K562 (cell line): ENCODE data around the gene TFF2. TPM values are rescaled to one million over a fixed set of nuclear protein-coding genes. Genes with fewer than 3 reads are reported as not detected.

Experiments used
- ATAC-seq: fragments of 200-7000 bp; cut with Tn5 transposase; 3 replicates; pipeline ENCODE4 v1.9.1; 2020; ENCODE audit warnings: moderate library complexity
- BruUV-seq: library from RNA; stranded (reverse); fragments of 400-500 nt; replicated peaks from 2 replicates; lab custom pipeline; 2021; lab: Mats Ljungman, UMichigan
- CTCF ChIA-PET: fragments of 300-600 bp; formaldehyde crosslinking; extraction: SDS; loops from one replicate; lab custom pipeline; 2021; ENCODE audit warnings: low intra/inter-chr PET ratio; lab: Yijun Ruan, JAX
- POLR2A ChIA-PET: fragments of 300-600, 350-650 bp; sonication (Branson Sonifier 250); formaldehyde crosslinking; extraction: SDS; loops from one replicate; lab custom pipeline; 2021; ENCODE audit warnings: antibody characterized with exemption, inconsistent platforms; lab: Yijun Ruan, JAX
- DNase-seq, 4 experiments: peaks; one replicate each; pipeline versions ENCODE4 v3.0.0 to v3.0.0-alpha.2; 2011 to 2018; ENCODE audit warnings: low spot score in 3 of 4, mixed read lengths in 3 of 4; ENCODE audit errors: extremely low read depth in 1 of 4
- FAIRE-seq: peaks from 2 replicates; lab custom pipeline; 2011; peaks lifted over from hg19 to GRCh38; lab: Jason Lieb, UNC
- H2AFZ ChIP-seq: 2 replicates; pipeline ENCODE4 v1.6.0; 2011; ENCODE audit warnings: low read depth, low read length, control low read depth, inconsistent platforms
- H3K27ac ChIP-seq: fragments of 200-600 bp; 3 replicates; pipeline ENCODE4 v1.8.0; 2011; ENCODE audit warnings: low read depth, mild to moderate bottlenecking, control low read depth, inconsistent platforms, low read length, moderate library complexity, mixed read lengths; ENCODE audit errors: extremely low read depth
- H3K27me3 ChIP-seq, 2 experiments: fragments of 300-600 bp in 1 of 2; 2 replicates in 1 of 2; 3 replicates in 1 of 2; pipeline versions ENCODE4 v1.6.0 to v1.8.0; 2011; ENCODE audit warnings: inconsistent platforms in 2 of 2, low read length in 2 of 2, mild to moderate bottlenecking in 1 of 2, mixed read lengths in 1 of 2, moderate library complexity in 1 of 2; ENCODE audit not compliant: control insufficient read depth in 2 of 2, insufficient read depth in 2 of 2
- H3K36me3 ChIP-seq: fragments of 300-600 bp; 3 replicates; pipeline ENCODE4 v1.8.0; 2011; ENCODE audit warnings: mild to moderate bottlenecking, low read length, inconsistent platforms; ENCODE audit not compliant: control insufficient read depth, insufficient read depth
- H3K4me1 ChIP-seq, 2 experiments: fragments of 200-600 bp in 1 of 2; replicated peaks in 1 of 2; 2 replicates in 1 of 2; 3 replicates in 1 of 2; pipeline versions ENCODE4 v1.5.1 to v1.8.0; 2011; ENCODE audit warnings: inconsistent platforms in 2 of 2, low read length in 2 of 2, mild to moderate bottlenecking in 1 of 2, mixed read lengths in 1 of 2, moderate library complexity in 1 of 2; ENCODE audit not compliant: control insufficient read depth in 2 of 2, insufficient read depth in 2 of 2
- H3K4me2 ChIP-seq: 2 replicates; pipeline ENCODE4 v1.6.1; 2011; ENCODE audit warnings: low read length, control low read depth, inconsistent platforms, mixed read lengths; ENCODE audit not compliant: insufficient read depth
- H3K4me3 ChIP-seq: fragments of 200-600 bp; sonication (generic), shearing (Covaris generic); 2 replicates; pipeline ENCODE4 v1.5.1; 2016; ENCODE audit warnings: control low read depth, inconsistent platforms
- H3K79me2 ChIP-seq: fragments of 200-600 bp; 3 replicates; pipeline ENCODE4 v1.8.0; 2011; ENCODE audit warnings: low read length, inconsistent platforms; ENCODE audit not compliant: control insufficient read depth, insufficient read depth
- H3K9ac ChIP-seq, 2 experiments: 2 replicates each; pipeline versions ENCODE4 v1.6.0 to v1.6.1; 2011; ENCODE audit warnings: low read depth in 2 of 2, low read length in 2 of 2, control low read depth in 1 of 2, inconsistent platforms in 1 of 2, mild to moderate bottlenecking in 1 of 2, mixed read lengths in 1 of 2; ENCODE audit not compliant: insufficient read depth in 1 of 2
- H3K9me1 ChIP-seq: one replicate; pipeline ENCODE4 v1.6.0; 2011; ENCODE audit warnings: inconsistent platforms, mild to moderate bottlenecking, low read length, moderate library complexity; ENCODE audit not compliant: control insufficient read depth, insufficient read depth
- H3K9me3 ChIP-seq: replicated peaks from 2 replicates; pipeline ENCODE4 v1.5.1; 2011; ENCODE audit warnings: low read depth, low read length, inconsistent platforms; ENCODE audit not compliant: control insufficient read depth, insufficient read depth
- H4K20me1 ChIP-seq: replicated peaks from 2 replicates; pipeline ENCODE4 v1.6.1; 2011; ENCODE audit warnings: low read length, inconsistent platforms, mixed read lengths; ENCODE audit not compliant: control insufficient read depth, insufficient read depth
- CEBPG ChIP-seq, 3 experiments: fragments of 200-800 bp in 1 of 3; sonication (Bioruptor generic) in 1 of 3; sonication (generic) in 1 of 3; formaldehyde crosslinking in 1 of 3; IDR thresholded peaks in 2 of 3; conservative IDR thresholded peaks in 1 of 3; 2 replicates each; pipeline versions ENCODE4 v1.6.1 to v1.8.0; 2016 to 2022; ENCODE audit warnings: missing compliant biosample characterization in 2 of 3, missing genetic modification characterization in 2 of 3, mild to moderate bottlenecking in 1 of 3, missing genetic modification reagents in 1 of 3
- CHAMP1 ChIP-seq: fragments of 450-650 bp; IDR thresholded peaks from 2 replicates; pipeline ENCODE4 v1.6.1; 2016; ENCODE audit warnings: mild to moderate bottlenecking
- FOXJ2 ChIP-seq: fragments of 200-800 bp; sonication (Bioruptor generic); IDR thresholded peaks from 2 replicates; pipeline ENCODE4 v1.6.1; 2016; ENCODE audit warnings: missing genetic modification characterization, missing compliant biosample characterization
- NR2C1 ChIP-seq, 2 experiments: fragments of 450-650 bp; IDR thresholded peaks; 2 replicates each; pipeline ENCODE4 v1.6.1; 2017; ENCODE audit warnings: mild to moderate bottlenecking in 2 of 2, antibody characterized with exemption in 1 of 2, inconsistent platforms in 1 of 2, missing compliant biosample characterization in 1 of 2, missing genetic modification characterization in 1 of 2
- ZNF445 ChIP-seq: fragments of 250-450 bp; sonication (Bioruptor Pico); IDR thresholded peaks from 2 replicates; pipeline ENCODE4 v1.4.0; 2020; ENCODE audit warnings: low read depth, mild to moderate bottlenecking, moderate library complexity
- WGBS: fragments of 100-300 bp; shearing (Covaris generic); methylation state at CpG from one replicate; pipeline ENCODE4 v1.1.6; 2016; ENCODE audit warnings: low coverage, mixed read lengths; ENCODE audit not compliant: insufficient coverage; ENCODE audit errors: missing lambda C conversion rate; 5-methylcytosine and 5-hydroxymethylcytosine counted together
- in situ Hi-C: fragments of 300-500 bp; cut with MboI; formaldehyde crosslinking; loops from 4 replicates; pipeline ENCODE4 v1.15.0; 2018; ENCODE audit warnings: inconsistent platforms, mixed read lengths
- intact Hi-C: fragments of 100-400 bp; cut with micrococcal nuclease; formaldehyde crosslinking; loops from 2 replicates; pipeline ENCODE4 v1.14.2; 2022
- polyA plus RNA-seq, 8 experiments: library from polyadenylated mRNA; depleted of rRNA in 4 of 8; stranded (reverse) in 5 of 8; unstranded in 3 of 8; fragments of >200 nt; fragmentation: Nextera tagmentation in 2 of 8; fragmentation: Illumina TruSeq in 1 of 8; extraction: Ambion mirVana in 2 of 8; extraction: Trizol in 1 of 8; gene quantifications; 2 replicates each; pipeline versions ENCODE4 v1.2.1 to v1.2.3, GENCODE V29; 2011 to 2014; ENCODE audit warnings: inconsistent platforms in 1 of 8, missing spikeins in 1 of 8
- total RNA-seq, 7 experiments: library from RNA; depleted of rRNA in 6 of 7; stranded (reverse); fragments of >200 nt in 6 of 7; fragmentation: Illumina TruSeq in 2 of 7; extraction: Trizol in 2 of 7; gene quantifications; 2 replicates each; pipeline versions ENCODE4 v1.2.1 to v1.2.3, GENCODE V29; 2011 to 2021; ENCODE audit warnings: low replicate concordance in 1 of 7

Gene TFF2
- total and polyA plus RNA-seq, 9 of the 15 experiments (the other 6 are each of a cell fraction or from before 2014, with no cell fraction given) = not detected

GRCh38 chr21:42343963-42344510, 6.8 kb downstream of the TFF2 start (continued):
- no peak for TF ChIP-seq CEBPG (CRISPR knock-in tag; IDR thresholded peaks at IDR 0.05)
- TF ChIP-seq CEBPG (tag; conservative IDR thresholded peaks at IDR 0.05 in 1 of 2, IDR thresholded peaks at IDR 0.05 in 1 of 2) = no peak
- TF ChIP-seq, all 486 proteins: peak for 0

- Histone ChIP-seq H3K27me3 (peaks cover 32 to 68% of the 10 kb centered on the region in 2 experiments), H3K9me3 (no peaks in the 10 kb centered on the region), H3K4me2 (no peak overlapping the region), H3K79me2 (no peaks in the 10 kb centered on the region), H3K4me3 (no peak overlapping the region), H3K9ac (no peak overlapping the region), H4K20me1 (no peaks in the 10 kb centered on the region), H3K4me1 (peaks cover 0 to 4% of the 10 kb centered on the region in 2 experiments; a peak in 1 of 5 replicates), H3K9me1 (no peaks in the 10 kb centered on the region), H3K27ac (no peak overlapping the region), H2AFZ (no peak overlapping the region), H3K36me3 (no peaks in the 10 kb centered on the region)
- ATAC-seq (no peak), DNase-seq (no peak), FAIRE-seq (no peak)
- intact Hi-C loops (no loop called here), in situ Hi-C loops (no loop called here)
- ChIA-PET POLR2A (no interaction called here), CTCF (no interaction called here)
- no TSS peak for BruUV-seq
- WGBS = 3% methylated on average over 6 of the region's 6 CpGs
- TF ChIP-seq ZNF445 (no peak), FOXJ2 (tag) (no peak), NR2C1 (IDR thresholded peaks at IDR 0.05) (no peak), NR2C1 (tag; IDR thresholded peaks at IDR 0.05) (no peak), CHAMP1 (no peak)
Measured at GRCh38 chr21:42343556-42343955, 7.2 kb downstream of the TFF2 start.
